Measurements from ENCODE around the gene HSD17B3. TPM values are rescaled to one million over a fixed set of nuclear protein-coding genes. Genes with fewer than 3 reads are reported as not detected.

HSD17B3 gene
- total RNA-seq, 2 experiments from 2014 or later: 0.42 to 0.80 TPM

- Mint-ChIP-seq H3K9me3 (no peaks in the 10 kb centered on the region), H3K4me1 (ENCODE audit: low read depth) (peaks cover 9% of the 10 kb centered on the region), H3K27ac (no peak overlapping the region), H3K4me3 (peak overlapping the region; percentile 30), H3K36me3 (ENCODE audit: low read depth) (no peaks in the 10 kb centered on the region), H3K27me3 (peaks cover 72% of the 10 kb centered on the region)
- TF ChIP-seq CTCF (IDR thresholded peaks at IDR 0.05): no peak
- H3K27me3 ChIP-seq (ENCODE audit: control insufficient read depth in 1 of 2, insufficient read depth in 2 of 2, low read length in 2 of 2): peaks cover 20 to 31% of the 10 kb centered on the region in 2 experiments
- H3K9me3 ChIP-seq (ENCODE audit: control insufficient read depth in 1 of 2, insufficient read depth in 1 of 2, low read length in 2 of 2): no peaks in the 10 kb centered on the region
- H3K27ac ChIP-seq (ENCODE audit: low read depth in 1 of 2, low read length in 2 of 2): no peak overlapping the region
- H3K36me3 ChIP-seq (ENCODE audit: insufficient read depth, low read length): no peaks in the 10 kb centered on the region
- ChIA-PET POLR2A (no interaction called here), CTCF (interaction anchor here (0.7 to 1.0 kb wide), 3 partner anchors 8 to 1089 kb away, joined by 3 read pairs; no protein-coding TSS in a partner anchor)
- H3K4me1 ChIP-seq (ENCODE audit: insufficient read depth, low read length): peaks cover 20% of the 10 kb centered on the region
- no peak overlapping the region for H3K4me3 ChIP-seq (ENCODE audit: low read length)
- ATAC-seq (ENCODE audit: poor library complexity) (no peak), DNase-seq (no peak)
- intact Hi-C loops (cut with DNase I, micrococcal nuclease): loop anchor here (5.0 to 10.0 kb wide), 6 partner anchors 415 to 1432 kb away; no protein-coding TSS in a partner anchor
Measured at GRCh38 chr9:96217294-96217707, 84.7 kb downstream of the HSD17B3 start.

DNA sequence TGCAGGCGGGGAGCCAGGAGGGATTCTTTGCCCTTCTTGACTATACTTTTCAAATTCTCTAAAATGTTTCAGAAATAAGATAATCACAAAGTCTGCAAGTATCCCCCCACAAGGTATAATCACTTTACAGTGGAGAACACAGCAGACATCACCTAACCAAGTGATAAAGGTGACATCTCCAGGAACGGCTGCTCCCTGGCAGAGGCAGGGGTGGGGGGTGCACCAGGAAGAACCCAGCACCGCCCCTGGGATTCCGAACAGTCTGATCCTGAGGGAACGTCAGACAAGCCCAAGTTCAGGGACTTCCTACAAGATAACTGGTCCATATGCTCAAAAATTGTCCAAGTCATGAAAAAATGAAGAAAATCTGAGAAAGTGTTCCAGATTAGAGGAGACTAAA lies 85.4 kb downstream of the HSD17B3 start:
- H3K27ac Mint-ChIP-seq: no peak overlapping the region
- DNase-seq (no peak), ATAC-seq (ENCODE audit: poor library complexity) (no peak)
- CTCF ChIA-PET: interaction anchor here (1.0 kb wide), 1 partner anchor 1089 kb away, joined by 3 read pairs; no protein-coding TSS in a partner anchor
- H3K9me3 Mint-ChIP-seq: no peaks in the 10 kb centered on the region
- H3K36me3 Mint-ChIP-seq (ENCODE audit: low read depth): no peaks in the 10 kb centered on the region
- Histone ChIP-seq H3K4me3 (ENCODE audit: low read length) (no peak overlapping the region), H3K9me3 (ENCODE audit: control insufficient read depth in 1 of 2, insufficient read depth in 1 of 2, low read length in 2 of 2) (no peaks in the 10 kb centered on the region), H3K4me1 (ENCODE audit: insufficient read depth, low read length) (peaks cover 20% of the 10 kb centered on the region), H3K36me3 (ENCODE audit: insufficient read depth, low read length) (no peaks in the 10 kb centered on the region), H3K27ac (ENCODE audit: low read depth in 1 of 2, low read length in 2 of 2) (no peak overlapping the region), H3K27me3 (ENCODE audit: control insufficient read depth in 1 of 2, insufficient read depth in 2 of 2, low read length in 2 of 2) (peaks cover 19 to 24% of the 10 kb centered on the region in 2 experiments)
- POLR2A ChIA-PET: no interaction called here
- intact Hi-C loops (cut with DNase I, micrococcal nuclease): loop anchor here (5.0 to 10.0 kb wide), 6 partner anchors 414 to 1432 kb away; no protein-coding TSS in a partner anchor
- H3K4me3 Mint-ChIP-seq: peak overlapping the region; percentile 58
- TF ChIP-seq CTCF (IDR thresholded peaks at IDR 0.05): no peak
- peaks cover 9% of the 10 kb centered on the region for H3K4me1 Mint-ChIP-seq (ENCODE audit: low read depth)
- peaks cover 65% of the 10 kb centered on the region for H3K27me3 Mint-ChIP-seq

DNA sequence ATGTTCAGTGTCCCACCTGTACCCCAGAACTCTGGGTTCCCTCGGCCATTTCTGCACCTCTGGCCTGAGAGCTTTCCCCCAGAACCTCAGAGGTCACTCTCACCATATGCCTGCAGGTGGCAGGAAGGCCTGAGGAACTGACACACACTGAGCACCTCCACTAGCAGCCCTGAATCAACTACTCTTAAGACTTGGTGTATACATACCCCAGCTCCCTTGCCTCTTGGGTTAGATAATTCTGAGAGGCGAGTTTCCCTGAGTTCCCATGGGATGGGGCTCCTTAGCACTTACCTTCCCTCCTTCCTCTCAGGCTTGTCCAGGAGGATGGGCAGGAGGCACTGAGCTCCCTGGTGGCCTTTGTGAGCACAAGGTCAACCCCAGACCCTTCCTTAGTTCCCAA lies 86.1 kb downstream of the HSD17B3 start:
- intact Hi-C loops (cut with DNase I, micrococcal nuclease): loop anchor here (5.0 to 10.0 kb wide), 6 partner anchors 414 to 1431 kb away; no protein-coding TSS in a partner anchor
- POLR2A ChIA-PET: no interaction called here

More for the DNA sequence above, 86.1 kb downstream of the HSD17B3 start:
- Histone ChIP-seq H3K27me3 (ENCODE audit: control insufficient read depth in 1 of 2, insufficient read depth in 2 of 2, low read length in 2 of 2) (peaks cover 19 to 20% of the 10 kb centered on the region in 2 experiments), H3K4me3 (ENCODE audit: low read length) (no peak overlapping the region), H3K27ac (ENCODE audit: low read depth in 1 of 2, low read length in 2 of 2) (no peak overlapping the region), H3K4me1 (ENCODE audit: insufficient read depth, low read length) (peaks cover 20% of the 10 kb centered on the region), H3K36me3 (ENCODE audit: insufficient read depth, low read length) (no peaks in the 10 kb centered on the region), H3K9me3 (ENCODE audit: control insufficient read depth in 1 of 2, insufficient read depth in 1 of 2, low read length in 2 of 2) (no peaks in the 10 kb centered on the region)
- DNase-seq: no peak
- H3K4me1 Mint-ChIP-seq (ENCODE audit: low read depth): peaks cover 9% of the 10 kb centered on the region
- CTCF ChIA-PET: no interaction called here
- H3K4me3 Mint-ChIP-seq: no peak overlapping the region
- H3K27ac Mint-ChIP-seq: no peak overlapping the region
- no peak for TF ChIP-seq CTCF (IDR thresholded peaks at IDR 0.05)
- H3K27me3 Mint-ChIP-seq: peaks cover 60% of the 10 kb centered on the region
- ATAC-seq (ENCODE audit: poor library complexity): no peak
- no peaks in the 10 kb centered on the region for H3K9me3 Mint-ChIP-seq
- no peaks in the 10 kb centered on the region for H3K36me3 Mint-ChIP-seq (ENCODE audit: low read depth)
